AG04449 (cell line): ENCODE measurements around the gene PTPRG.
"Not testable (repeated sequence)": the region's sequence is repeated elsewhere in the genome, so short reads cannot be mapped to it uniquely, and the experiment has no call there.

Experiments
- CTCF ChIA-PET: fragments of 350-600 bp; formaldehyde crosslinking; extraction: SDS; loops from one replicate; lab custom pipeline; 2021; ENCODE audit warnings: antibody characterized with exemption; lab: Yijun Ruan, JAX
- POLR2A ChIA-PET: fragments of 400-600, 350-600 bp; formaldehyde crosslinking; extraction: SDS; loops from one replicate; lab custom pipeline; 2020; ENCODE audit warnings: antibody characterized with exemption, inconsistent platforms; lab: Yijun Ruan, JAX
- DNase-seq: peaks from one replicate; pipeline ENCODE4 v3.0.0-alpha.2; 2010; ENCODE audit warnings: low read depth, low spot score
- H3K4me3 ChIP-seq: 2 replicates; pipeline ENCODE4 v1.5.1; 2011; ENCODE audit warnings: low read depth, mild to moderate bottlenecking, control low read depth, low read length
- CTCF ChIP-seq: IDR thresholded peaks from one replicate; pipeline ENCODE4 v1.5.1; 2011; ENCODE audit warnings: mild to moderate bottlenecking, moderate library complexity, low read length, control low read depth, inconsistent platforms; ENCODE audit not compliant: insufficient read depth; ENCODE audit errors: missing control alignments

Gene PTPRG

DNA sequence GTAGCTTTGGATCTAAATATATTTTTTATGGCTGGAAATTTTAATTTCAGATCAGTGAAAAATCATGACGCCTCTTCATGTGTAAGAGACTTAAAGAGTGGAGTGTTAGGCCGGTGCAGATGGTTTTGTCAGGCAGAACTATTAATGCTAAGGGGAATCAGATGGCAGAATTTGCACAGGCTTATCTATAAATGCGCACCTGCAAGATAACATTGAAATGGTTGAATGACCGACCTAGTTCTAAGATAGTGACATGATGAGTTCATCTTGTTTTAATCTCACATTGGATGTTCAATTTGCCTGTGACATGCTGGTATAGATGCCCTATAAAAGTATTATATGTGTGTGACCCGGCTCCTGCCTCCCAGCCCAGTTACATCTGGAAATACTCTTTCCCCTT lies 471.4 kb downstream of the PTPRG start:
- H3K4me3 ChIP-seq = no peak overlapping the region
- TF ChIP-seq CTCF = no peak
- no peak for DNase-seq
- CTCF ChIA-PET = interaction anchor here (1.7 kb wide), 1 partner anchor 17 kb away, joined by 7 read pairs; no protein-coding TSS in a partner anchor
- POLR2A ChIA-PET = no interaction called here

DNA sequence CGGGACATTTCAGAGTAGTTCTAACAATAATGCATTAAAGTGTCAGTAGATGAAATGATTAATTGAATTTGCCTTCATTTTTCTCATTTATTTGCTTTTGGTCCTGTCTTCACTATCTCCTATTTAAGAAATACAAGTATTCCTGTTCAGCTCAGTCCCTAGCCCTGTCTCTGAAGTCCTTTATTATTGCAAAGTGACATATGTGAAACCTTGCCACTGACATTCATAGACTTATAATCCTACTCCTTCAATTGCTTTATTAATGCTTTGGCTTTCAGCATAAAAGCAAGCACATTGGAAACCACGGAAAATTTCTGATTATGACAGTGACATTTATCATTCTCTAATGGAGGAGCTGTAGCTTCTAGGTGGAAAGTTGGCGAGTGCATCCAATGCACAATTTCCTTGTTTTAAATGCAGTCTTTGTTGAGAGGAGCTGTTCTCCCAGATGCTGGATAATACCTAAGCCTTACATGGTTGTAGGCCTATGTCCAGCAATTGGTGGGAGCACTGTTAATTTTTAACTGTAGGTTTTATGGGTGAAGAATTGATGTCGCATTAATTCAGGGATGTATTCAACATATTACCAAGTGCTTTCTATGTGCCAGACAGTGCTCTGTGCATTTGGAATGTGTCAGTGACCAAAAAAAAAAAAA lies 474.2 kb downstream of the PTPRG start:
- ChIA-PET CTCF (interaction anchor here (1.0 kb wide), 1 partner anchor 95 kb away, joined by 3 read pairs; no protein-coding TSS in a partner anchor), POLR2A (no interaction called here)
- no peak for TF ChIP-seq CTCF
- H3K4me3 ChIP-seq = no peak overlapping the region
- no peak for DNase-seq

- ChIA-PET POLR2A (no interaction called here), CTCF (interaction anchor here (1.1 kb wide), 1 partner anchor 473 kb away, joined by 3 read pairs; no protein-coding TSS in a partner anchor)
- TF ChIP-seq CTCF = no peak
- H3K4me3 ChIP-seq = no peak overlapping the region
- DNase-seq = no peak
These were observed 475.4 kb downstream of the PTPRG start for GRCh38 chr3:62036726-62037125.

DNA sequence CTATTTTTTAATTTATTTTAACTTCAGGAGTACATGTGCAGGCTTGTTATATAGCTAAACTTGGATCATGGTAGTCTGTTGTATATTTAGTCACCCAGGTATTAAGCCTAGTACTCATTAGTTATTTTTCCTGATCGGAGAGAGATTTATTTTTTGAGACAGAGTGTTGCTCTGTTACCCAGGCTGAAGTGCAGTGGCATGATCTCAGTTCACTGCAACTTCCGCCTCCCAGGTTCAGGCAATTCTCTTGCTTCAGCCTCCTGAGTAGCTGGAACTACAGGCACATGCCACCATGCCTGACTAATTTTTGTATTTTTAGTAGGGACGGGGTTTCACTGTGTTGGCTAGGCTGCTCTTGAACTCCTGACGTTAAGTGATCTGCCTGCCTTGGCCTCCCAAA lies 477.4 kb downstream of the PTPRG start:
- H3K4me3 ChIP-seq, POLR2A ChIA-PET, DNase-seq: not testable (repeated sequence)
- CTCF ChIA-PET = interaction anchor here (1.5 kb wide), 1 partner anchor 181 kb away, joined by 5 read pairs; no protein-coding TSS in a partner anchor

DNA sequence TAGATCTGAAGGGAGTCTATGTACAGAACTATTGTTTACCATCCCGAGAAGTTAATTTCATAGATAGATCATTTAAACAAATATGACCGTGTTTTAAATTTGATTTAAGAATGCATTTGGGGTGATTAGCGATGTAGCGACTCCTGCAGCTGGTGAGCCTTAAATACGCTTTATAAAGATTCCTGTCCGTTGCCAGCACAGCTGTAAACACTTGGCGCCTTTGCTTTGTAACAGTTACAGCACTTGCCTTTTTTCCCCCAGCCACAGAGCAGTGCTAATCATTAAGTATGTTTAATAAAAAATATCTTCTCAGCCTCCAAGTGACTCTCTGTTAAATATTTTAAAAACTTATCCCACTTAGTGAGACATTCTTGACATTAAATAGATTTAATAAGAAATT lies 478.2 kb downstream of the PTPRG start:
- H3K4me3 ChIP-seq = no peak overlapping the region
- ChIA-PET POLR2A (no interaction called here), CTCF (interaction anchor here (0.7 kb wide), 1 partner anchor 181 kb away, joined by 3 read pairs; no protein-coding TSS in a partner anchor)
- no peak for TF ChIP-seq CTCF
- no peak for DNase-seq

DNA sequence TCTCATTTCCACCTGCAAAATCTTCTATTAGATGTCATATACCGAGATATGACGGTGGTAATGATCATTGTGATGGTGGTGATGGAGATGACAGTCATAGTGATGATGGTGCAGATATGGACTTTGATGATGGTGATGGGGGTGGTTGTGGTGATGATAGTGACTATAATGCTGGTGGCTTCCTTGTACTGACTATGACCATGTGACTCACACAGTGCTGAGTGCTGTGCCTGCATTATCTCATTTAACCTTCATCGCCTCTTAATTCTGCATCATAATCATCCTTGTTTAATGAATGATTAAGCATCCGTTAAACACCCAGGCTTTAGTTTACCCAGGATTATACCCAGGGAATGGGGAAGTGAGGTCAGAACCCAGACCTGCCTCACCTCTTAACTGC lies 480.3 kb downstream of the PTPRG start:
- ChIA-PET POLR2A (no interaction called here), CTCF (no interaction called here)
- no peak for DNase-seq
- TF ChIP-seq CTCF = no peak
- H3K4me3 ChIP-seq = no peak overlapping the region
